Aorta (tissue), 5 donors: ENCODE results near the gene ZC3H11A. TPM values are rescaled to one million over a fixed set of nuclear protein-coding genes. Genes with fewer than 3 reads are reported as not detected.
"Not testable (repeated sequence)": the region's sequence is repeated elsewhere in the genome, so short reads cannot be mapped to it uniquely, and the experiment has no call there.

Experiments used
- ATAC-seq: fragments of 200-7000 bp; cut with Tn5 transposase; one replicate; pipeline ENCODE4 v1.9.1; 2022; ENCODE audit warnings: moderate library complexity; ENCODE audit not compliant: low FRiP score
- DNase-seq, 2 donors: peaks; one replicate each; pipeline ENCODE4 v3.0.0-alpha.2; 2020
- H3K27ac ChIP-seq, 2 donors: one replicate each; pipeline ENCODE4 v1.5.1; 2013; ENCODE audit warnings: low read length in 2 of 2, mild to moderate bottlenecking in 2 of 2, moderate library complexity in 2 of 2, control low read depth in 1 of 2, inconsistent platforms in 1 of 2, low read depth in 1 of 2
- H3K27me3 ChIP-seq, 2 donors: one replicate each; pipeline ENCODE4 v1.6.1; 2013; ENCODE audit warnings: control low read depth in 1 of 2, low read length in 1 of 2, mild to moderate bottlenecking in 1 of 2, moderate library complexity in 1 of 2; ENCODE audit not compliant: insufficient read depth in 2 of 2, control insufficient read depth in 1 of 2
- H3K36me3 ChIP-seq, 2 donors: one replicate each; pipeline ENCODE4 v1.6.1; 2013; ENCODE audit warnings: control low read depth in 1 of 2, low read length in 1 of 2, mild to moderate bottlenecking in 1 of 2; ENCODE audit not compliant: insufficient read depth in 2 of 2, control insufficient read depth in 1 of 2
- H3K4me1 ChIP-seq, 2 donors: one replicate each; pipeline ENCODE4 v1.6.1; 2013; ENCODE audit warnings: low read length in 2 of 2, control low read depth in 1 of 2, mild to moderate bottlenecking in 1 of 2, moderate library complexity in 1 of 2; ENCODE audit not compliant: insufficient read depth in 2 of 2, control insufficient read depth in 1 of 2
- H3K4me3 ChIP-seq, 2 donors: one replicate each; pipeline ENCODE4 v1.5.1; 2013; ENCODE audit warnings: low read length in 2 of 2, control low read depth in 1 of 2, mild to moderate bottlenecking in 1 of 2
- H3K9me3 ChIP-seq: one replicate; pipeline ENCODE4 v1.6.1; 2013; ENCODE audit warnings: mild to moderate bottlenecking, low read length; ENCODE audit not compliant: control insufficient read depth
- WGBS, 2 donors: extraction: QIAGEN DNeasy Blood & Tissue Kit; methylation state at CpG; one replicate each; pipeline ENCODE4 v1.1.7; 2013; 5-methylcytosine and 5-hydroxymethylcytosine counted together
- intact Hi-C, 2 donors: fragments of 100-400 bp; cut with DNase I; formaldehyde crosslinking; loops; one replicate each; pipeline versions ENCODE4 v1.14.2 to v1.15.0; 2022
- polyA plus RNA-seq, 2 donors: library from polyadenylated mRNA; stranded (reverse); fragments of 200-250 nt; gene quantifications; one replicate each; pipeline ENCODE4 v1.2.3, GENCODE V29; 2013
- total RNA-seq, 2 donors: library from RNA; stranded (reverse); fragmentation: NEBNext Ultra II Directional; extraction: Animal tissue kit (Norgen Biotek cat#: 25700); gene quantifications; one replicate each; pipeline ENCODE4 v1.2.1, GENCODE V29; 2021
- donor health status: healthy with polysubstance abuse.
- donor health status: Bipolar disorder and iron deficiency.
- donor health status: DM: no; HTN: no; CAD: no.
- donor health status: DM: no; HTN: no; CAD: no.
- donor health status: DM: yes; HTN: yes; CAD: no.

Gene ZC3H11A
- total and polyA plus RNA-seq, 4 donors, result 31.2 to 86.4 (median 69.1) TPM

- intact Hi-C loops, H3K27ac ChIP-seq, DNase-seq, H3K27me3 ChIP-seq, H3K4me1 ChIP-seq, H3K9me3 ChIP-seq, H3K36me3 ChIP-seq, H3K4me3 ChIP-seq, ATAC-seq: not testable (repeated sequence)
- 21 to 25% methylated on average over 7 of the region's 7 CpGs for WGBS, 2 donors
Measured at GRCh38 chr1:203761958-203762357, 33.5 kb upstream of the ZC3H11A start.

GRCh38 chr1:203763505-203763904 lies 31.9 kb upstream of the ZC3H11A start:
- DNase-seq, result no peak
- H3K27ac ChIP-seq, result no peak overlapping the region
- no peaks in the 10 kb centered on the region for H3K27me3 ChIP-seq
- intact Hi-C loops, result no loop called here
- H3K4me1 ChIP-seq, result no peaks in the 10 kb centered on the region
- WGBS, 2 donors, result 88 to 97% methylated on average over 1 of the region's 1 CpG
- ATAC-seq, result no peak
- H3K36me3 ChIP-seq, result no peaks in the 10 kb centered on the region
- no peaks in the 10 kb centered on the region for H3K9me3 ChIP-seq
- H3K4me3 ChIP-seq, result no peak overlapping the region

GRCh38 chr1:203764105-203765028 lies 31.1 kb upstream of the ZC3H11A start:
- WGBS, 2 donors, result 69 to 82% methylated on average over 3 of the region's 3 CpGs
- intact Hi-C loops, result no loop called here

GRCh38 chr1:203765029-203765837 lies 30.2 kb upstream of the ZC3H11A start, which contains the start of gene LAX1:
LAX1 (plus strand) TSS chr1:203765183; CDS start chr1:203765566, 383 bp downstream.
- Histone ChIP-seq H3K4me1 (no peaks in the 10 kb centered on the region), H3K27ac (no peak within 1 kb of the TSS), H3K4me3 (no peak within 1 kb of the TSS), H3K9me3 (no peaks in the 10 kb centered on the region), H3K36me3 (no peaks in the 10 kb centered on the region), H3K27me3 (no peaks in the 10 kb centered on the region)
- WGBS, 2 donors, result 73% methylated on average over 16 of the region's 16 CpGs
- DNase-seq (no peak), ATAC-seq (no peak)
- intact Hi-C loops, result no loop called here

More at GRCh38 chr1:203764105-203765028, 31.1 kb upstream of the ZC3H11A start:
- ATAC-seq (peak; percentile 46), DNase-seq (no peak)
- no peaks in the 10 kb centered on the region for H3K9me3 ChIP-seq
- no peaks in the 10 kb centered on the region for H3K4me1 ChIP-seq
- no peaks in the 10 kb centered on the region for H3K27me3 ChIP-seq
- no peak overlapping the region for H3K27ac ChIP-seq
- no peak overlapping the region for H3K4me3 ChIP-seq
- no peaks in the 10 kb centered on the region for H3K36me3 ChIP-seq

- DNase-seq (no peak), ATAC-seq (no peak)
- Histone ChIP-seq H3K4me1 (no peaks in the 10 kb centered on the region), H3K27ac (no peak overlapping the region), H3K4me3 (no peak overlapping the region), H3K9me3 (no peaks in the 10 kb centered on the region), H3K27me3 (no peaks in the 10 kb centered on the region), H3K36me3 (no peaks in the 10 kb centered on the region)
- intact Hi-C loops, result no loop called here
- WGBS, 2 donors, result 86 to 87% methylated on average over 6 of the region's 6 CpGs
Measured at GRCh38 chr1:203768256-203768655, 27.2 kb upstream of the ZC3H11A start.

- WGBS, 2 donors, result 36% methylated on average over 15 of the region's 15 CpGs
- no peak overlapping the region for H3K4me3 ChIP-seq
- DNase-seq (peak; percentile 83 to 89), ATAC-seq (peak; percentile 75)
- no peaks in the 10 kb centered on the region for H3K36me3 ChIP-seq
- H3K27me3 ChIP-seq, result no peaks in the 10 kb centered on the region
- intact Hi-C loops, result no loop called here
- H3K4me1 ChIP-seq, result no peaks in the 10 kb centered on the region
- H3K27ac ChIP-seq, result peak overlapping the region in 1 of 2 donors; percentile 49
- no peaks in the 10 kb centered on the region for H3K9me3 ChIP-seq
Measured at GRCh38 chr1:203769505-203770343, 25.7 kb upstream of the ZC3H11A start.

GRCh38 chr1:203771901-203772301 lies 23.5 kb upstream of the ZC3H11A start:
- DNase-seq (no peak), ATAC-seq (no peak)
- no peak overlapping the region for H3K27ac ChIP-seq
- H3K4me3 ChIP-seq, result no peak overlapping the region
- WGBS, 2 donors, result 14 to 30% methylated on average over 7 of the region's 7 CpGs
- H3K4me1 ChIP-seq, result no peaks in the 10 kb centered on the region
- H3K36me3 ChIP-seq, result no peaks in the 10 kb centered on the region
- intact Hi-C loops, result no loop called here
- no peaks in the 10 kb centered on the region for H3K27me3 ChIP-seq
- H3K9me3 ChIP-seq, result no peaks in the 10 kb centered on the region

- Histone ChIP-seq H3K27ac (no peak overlapping the region), H3K9me3 (no peaks in the 10 kb centered on the region), H3K36me3 (no peaks in the 10 kb centered on the region), H3K27me3 (no peaks in the 10 kb centered on the region), H3K4me1 (no peaks in the 10 kb centered on the region), H3K4me3 (no peak overlapping the region)
- 100% methylated on average over 1 of the region's 1 CpG for WGBS, 2 donors
- DNase-seq (no peak), ATAC-seq (no peak)
- intact Hi-C loops, result no loop called here
Measured at GRCh38 chr1:203772836-203773235, 22.6 kb upstream of the ZC3H11A start.
